ENCODE data around the gene PALS1.
A peak's percentile ranks its signal among the peaks of the same experiment; 100 is the strongest.

Gene PALS1

DNA sequence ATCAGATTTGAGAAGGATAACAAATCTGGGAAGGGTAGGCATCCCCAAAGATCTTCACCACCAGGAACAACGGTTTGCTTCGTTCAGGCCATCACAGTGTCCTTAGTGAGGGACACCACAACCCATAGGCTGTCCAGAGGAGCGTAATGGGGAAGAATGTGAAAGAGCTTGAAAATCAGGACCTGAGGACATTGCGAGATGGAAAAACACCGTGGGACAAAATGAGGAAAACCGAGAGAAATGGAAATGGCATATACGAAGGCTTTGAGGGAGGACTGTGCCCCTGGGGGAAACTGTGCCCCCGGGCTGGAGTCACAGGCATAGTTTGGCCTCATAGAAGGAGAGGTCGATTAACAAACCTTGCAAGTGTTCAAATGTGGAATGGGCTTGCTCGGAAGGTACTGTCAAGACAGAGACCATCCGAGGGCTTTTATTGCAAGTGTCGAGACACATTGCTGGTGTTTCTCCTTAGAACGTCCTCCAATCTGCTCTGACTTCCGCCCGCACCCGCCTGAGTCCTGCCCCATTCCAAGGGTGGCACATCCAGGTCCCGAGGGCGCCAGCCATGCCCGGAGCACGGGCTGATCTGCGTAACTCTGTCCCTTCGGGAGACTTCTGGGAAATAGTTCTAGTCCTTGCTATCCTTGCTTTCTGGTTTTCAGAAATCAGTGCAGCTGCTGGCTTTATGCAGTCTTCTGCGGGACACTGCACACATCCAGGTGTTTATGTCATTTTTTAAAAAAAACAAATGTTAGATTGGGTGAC, 885 bp upstream of the PALS1 start:
- no peak overlapping the region for H4K8ac ChIP-seq (ENCODE audit: low read depth, low read length)
- peaks cover 16% of the 10 kb centered on the region for H3K79me2 ChIP-seq (ENCODE audit: control insufficient read depth, insufficient read depth, low read length)
- H2BK120ac ChIP-seq (ENCODE audit: low read depth, low read length), result no peak overlapping the region
- H3K23ac ChIP-seq (ENCODE audit: low read length), result no peak overlapping the region
- no peaks in the 10 kb centered on the region for H3K36me3 ChIP-seq (ENCODE audit: control insufficient read depth, insufficient read depth, low read length)
- H3K9ac ChIP-seq (ENCODE audit: low read length), result peak overlapping the region; percentile 85
- no CpG with 5 or more reads among the region's 23 CpGs for WGBS (ENCODE audit: extremely low coverage, insufficient coverage, low lambda C conversion rate)
- H3K79me1 ChIP-seq (ENCODE audit: low read length), result peaks cover 2% of the 10 kb centered on the region
- H3K27ac ChIP-seq (ENCODE audit: low read depth, low read length), result no peak overlapping the region
- H3K18ac ChIP-seq (ENCODE audit: low read length), result no peak overlapping the region
- no peak overlapping the region for H2BK5ac ChIP-seq (ENCODE audit: low read length)
- no peaks in the 10 kb centered on the region for H3K27me3 ChIP-seq (ENCODE audit: insufficient read depth, low read length, poor library complexity)
- H3K4me3 ChIP-seq (ENCODE audit: low read length), result peak overlapping the region; percentile 51
- no peak overlapping the region for H2BK15ac ChIP-seq (replicated peaks; ENCODE audit: low read depth)
- DNase-seq, result peak; percentile 5
- H3K4me2 ChIP-seq (ENCODE audit: low read length), result peak overlapping the region; percentile 94
- no peak overlapping the region for H4K5ac ChIP-seq (ENCODE audit: low read length)
- no peak overlapping the region for H2AK5ac ChIP-seq (ENCODE audit: low read length)
- H3K4ac ChIP-seq (ENCODE audit: low read depth, low read length), result no peak overlapping the region
- H3K56ac ChIP-seq (ENCODE audit: low read length), result peak overlapping the region; percentile 87
- H3K4me1 ChIP-seq (ENCODE audit: control insufficient read depth, low read depth, low read length), result no peaks in the 10 kb centered on the region

- Histone ChIP-seq H2AK5ac (ENCODE audit: low read length) (no peak overlapping the region), H2BK120ac (ENCODE audit: low read depth, low read length) (no peak overlapping the region), H3K27ac (ENCODE audit: low read depth, low read length) (peak overlapping the region; percentile 99), H4K5ac (ENCODE audit: low read length) (no peak overlapping the region), H4K8ac (ENCODE audit: low read depth, low read length) (no peak overlapping the region), H3K79me1 (ENCODE audit: low read length) (peaks cover 2% of the 10 kb centered on the region), H3K4me3 (ENCODE audit: low read length) (peak overlapping the region; percentile 51), H3K4me1 (ENCODE audit: control insufficient read depth, low read depth, low read length) (no peaks in the 10 kb centered on the region), H3K79me2 (ENCODE audit: control insufficient read depth, insufficient read depth, low read length) (peaks cover 17% of the 10 kb centered on the region), H2BK15ac (replicated peaks; ENCODE audit: low read depth) (no peak overlapping the region), H3K18ac (ENCODE audit: low read length) (no peak overlapping the region), H3K27me3 (ENCODE audit: insufficient read depth, low read length, poor library complexity) (no peaks in the 10 kb centered on the region), H3K56ac (ENCODE audit: low read length) (peak overlapping the region; percentile 98), H3K4ac (ENCODE audit: low read depth, low read length) (no peak overlapping the region), H3K36me3 (ENCODE audit: control insufficient read depth, insufficient read depth, low read length) (no peaks in the 10 kb centered on the region), H3K4me2 (ENCODE audit: low read length) (peak overlapping the region; percentile 94), H2BK5ac (ENCODE audit: low read length) (no peak overlapping the region), H3K9ac (ENCODE audit: low read length) (peak overlapping the region; percentile 97), H3K23ac (ENCODE audit: low read length) (no peak overlapping the region)
- DNase-seq, result peak; percentile 99
- no CpG with 5 or more reads among the region's 54 CpGs for WGBS (ENCODE audit: extremely low coverage, insufficient coverage, low lambda C conversion rate)
Measured at GRCh38 chr14:67240978-67241410, 241 bp upstream of the PALS1 start.

DNA sequence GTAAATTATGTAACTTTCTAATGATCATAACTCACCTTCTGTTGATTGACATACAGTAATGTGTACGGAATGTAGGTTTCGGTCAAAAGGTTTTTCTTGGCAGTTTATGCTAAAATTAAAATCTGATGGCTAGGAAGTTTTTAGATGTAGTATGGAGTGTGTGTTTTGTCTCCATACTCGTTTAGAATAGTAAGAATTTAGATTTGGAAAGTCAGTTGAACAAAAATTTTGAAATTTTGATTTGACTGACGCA, 859 bp downstream of the PALS1 start:
- WGBS (ENCODE audit: extremely low coverage, insufficient coverage, low lambda C conversion rate), result no CpG with 5 or more reads among the region's 4 CpGs
- H2BK120ac ChIP-seq (ENCODE audit: low read depth, low read length), result no peak overlapping the region
- H3K56ac ChIP-seq (ENCODE audit: low read length), result peak overlapping the region; percentile 98
- no peak overlapping the region for H3K18ac ChIP-seq (ENCODE audit: low read length)
- H2BK15ac ChIP-seq (replicated peaks; ENCODE audit: low read depth), result no peak overlapping the region
- peak overlapping the region; percentile 97 for H3K9ac ChIP-seq (ENCODE audit: low read length)
- H4K8ac ChIP-seq (ENCODE audit: low read depth, low read length), result no peak overlapping the region
- H3K27ac ChIP-seq (ENCODE audit: low read depth, low read length), result peak overlapping the region; percentile 99
- peaks cover 2% of the 10 kb centered on the region for H3K79me1 ChIP-seq (ENCODE audit: low read length)
- H3K79me2 ChIP-seq (ENCODE audit: control insufficient read depth, insufficient read depth, low read length), result peaks cover 22% of the 10 kb centered on the region
- H3K4ac ChIP-seq (ENCODE audit: low read depth, low read length), result no peak overlapping the region
- no peak overlapping the region for H4K5ac ChIP-seq (ENCODE audit: low read length)
- H3K27me3 ChIP-seq (ENCODE audit: insufficient read depth, low read length, poor library complexity), result no peaks in the 10 kb centered on the region
- peak overlapping the region; percentile 96 for H3K4me3 ChIP-seq (ENCODE audit: low read length)
- no peaks in the 10 kb centered on the region for H3K36me3 ChIP-seq (ENCODE audit: control insufficient read depth, insufficient read depth, low read length)
- no peak overlapping the region for H2BK5ac ChIP-seq (ENCODE audit: low read length)
- H3K4me1 ChIP-seq (ENCODE audit: control insufficient read depth, low read depth, low read length), result no peaks in the 10 kb centered on the region
- no peak for DNase-seq
- peak overlapping the region; percentile 74 for H3K4me2 ChIP-seq (ENCODE audit: low read length)
- no peak overlapping the region for H3K23ac ChIP-seq (ENCODE audit: low read length)
- H2AK5ac ChIP-seq (ENCODE audit: low read length), result no peak overlapping the region

- no peak overlapping the region for H3K4me2 ChIP-seq (ENCODE audit: low read length)
- H3K27ac ChIP-seq (ENCODE audit: low read depth, low read length), result no peak overlapping the region
- no peak overlapping the region for H3K4ac ChIP-seq (ENCODE audit: low read depth, low read length)
- H3K79me2 ChIP-seq (ENCODE audit: control insufficient read depth, insufficient read depth, low read length), result peaks cover 27% of the 10 kb centered on the region
- no peak for DNase-seq
- no peak overlapping the region for H3K18ac ChIP-seq (ENCODE audit: low read length)
- H4K5ac ChIP-seq (ENCODE audit: low read length), result no peak overlapping the region
- peaks cover 2% of the 10 kb centered on the region for H3K79me1 ChIP-seq (ENCODE audit: low read length)
- H2BK5ac ChIP-seq (ENCODE audit: low read length), result no peak overlapping the region
- H2AK5ac ChIP-seq (ENCODE audit: low read length), result no peak overlapping the region
- no peak overlapping the region for H3K23ac ChIP-seq (ENCODE audit: low read length)
- no peak overlapping the region for H3K56ac ChIP-seq (ENCODE audit: low read length)
- H4K8ac ChIP-seq (ENCODE audit: low read depth, low read length), result no peak overlapping the region
- H3K36me3 ChIP-seq (ENCODE audit: control insufficient read depth, insufficient read depth, low read length), result no peaks in the 10 kb centered on the region
- WGBS (ENCODE audit: extremely low coverage, insufficient coverage, low lambda C conversion rate), result no CpG with 5 or more reads among the region's 1 CpG
- no peak overlapping the region for H2BK120ac ChIP-seq (ENCODE audit: low read depth, low read length)
- H3K4me1 ChIP-seq (ENCODE audit: control insufficient read depth, low read depth, low read length), result no peaks in the 10 kb centered on the region
- no peak overlapping the region for H2BK15ac ChIP-seq (replicated peaks; ENCODE audit: low read depth)
- H3K4me3 ChIP-seq (ENCODE audit: low read length), result no peak overlapping the region
- H3K27me3 ChIP-seq (ENCODE audit: insufficient read depth, low read length, poor library complexity), result no peaks in the 10 kb centered on the region
- H3K9ac ChIP-seq (ENCODE audit: low read length), result no peak overlapping the region
Measured at GRCh38 chr14:67245104-67245503, 3.9 kb downstream of the PALS1 start.

GRCh38 chr14:67251573-67252226, 10.5 kb downstream of the PALS1 start:
- Histone ChIP-seq H2AK5ac (ENCODE audit: low read length) (no peak overlapping the region), H3K79me1 (ENCODE audit: low read length) (no peaks in the 10 kb centered on the region), H3K79me2 (ENCODE audit: control insufficient read depth, insufficient read depth, low read length) (peaks cover 12% of the 10 kb centered on the region), H3K4ac (ENCODE audit: low read depth, low read length) (no peak overlapping the region), H3K23ac (ENCODE audit: low read length) (no peak overlapping the region), H2BK15ac (replicated peaks; ENCODE audit: low read depth) (no peak overlapping the region), H3K4me1 (ENCODE audit: control insufficient read depth, low read depth, low read length) (no peaks in the 10 kb centered on the region), H2BK5ac (ENCODE audit: low read length) (no peak overlapping the region), H3K27ac (ENCODE audit: low read depth, low read length) (no peak overlapping the region), H3K18ac (ENCODE audit: low read length) (no peak overlapping the region), H3K56ac (ENCODE audit: low read length) (no peak overlapping the region), H4K8ac (ENCODE audit: low read depth, low read length) (no peak overlapping the region), H3K36me3 (ENCODE audit: control insufficient read depth, insufficient read depth, low read length) (no peaks in the 10 kb centered on the region), H4K5ac (ENCODE audit: low read length) (no peak overlapping the region), H2BK120ac (ENCODE audit: low read depth, low read length) (no peak overlapping the region), H3K4me2 (ENCODE audit: low read length) (no peak overlapping the region), H3K9ac (ENCODE audit: low read length) (no peak overlapping the region), H3K27me3 (ENCODE audit: insufficient read depth, low read length, poor library complexity) (no peaks in the 10 kb centered on the region), H3K4me3 (ENCODE audit: low read length) (no peak overlapping the region)
- WGBS (ENCODE audit: extremely low coverage, insufficient coverage, low lambda C conversion rate), result no CpG with 5 or more reads among the region's 2 CpGs
- DNase-seq, result peak; percentile 37

Measured in mesendoderm (in vitro differentiated cells).